Subcutaneous adipose tissue (tissue), 4 donors: ENCODE data around the gene CACNA2D2. TPM values are rescaled to one million over a fixed set of nuclear protein-coding genes. Genes with fewer than 3 reads are reported as not detected.

Source experiments
- CTCF ChIP-seq: fragments of 450-650 bp; IDR thresholded peaks from one replicate; pipeline ENCODE4 v1.5.1; 2016; ENCODE audit warnings: low read depth, mild to moderate bottlenecking, control low read depth, antibody characterized with exemption, moderate library complexity
- total RNA-seq, 4 donors: library from RNA; depleted of rRNA; stranded (reverse); fragments of >200 nt; gene quantifications; one replicate each; pipeline ENCODE4 v1.1.0, GENCODE V29; 2016

CACNA2D2 gene
- total RNA-seq, 4 donors from 2014 or later = 0.65 to 1.7 (median 0.66) TPM; not detected in 1

- no peak for TF ChIP-seq CTCF
Observed at GRCh38 chr3:50481992-50482391, 21.4 kb downstream of the CACNA2D2 start.

- no peak for TF ChIP-seq CTCF
Observed at GRCh38 chr3:50480471-50480870, 23.0 kb downstream of the CACNA2D2 start.

GRCh38 chr3:50479523-50479922 lies 23.9 kb downstream of the CACNA2D2 start:
- TF ChIP-seq CTCF = no peak

- no peak for TF ChIP-seq CTCF
Observed at GRCh38 chr3:50478671-50479260, 24.7 kb downstream of the CACNA2D2 start.

- no peak for TF ChIP-seq CTCF
Observed at GRCh38 chr3:50478051-50478450, 25.4 kb downstream of the CACNA2D2 start.

GRCh38 chr3:50475348-50475747 lies 28.1 kb downstream of the CACNA2D2 start:
- TF ChIP-seq CTCF = no peak

GRCh38 chr3:50474717-50475116 lies 28.7 kb downstream of the CACNA2D2 start:
- no peak for TF ChIP-seq CTCF
